ENCODE results near the gene FIGN.

Gene FIGN

DNA sequence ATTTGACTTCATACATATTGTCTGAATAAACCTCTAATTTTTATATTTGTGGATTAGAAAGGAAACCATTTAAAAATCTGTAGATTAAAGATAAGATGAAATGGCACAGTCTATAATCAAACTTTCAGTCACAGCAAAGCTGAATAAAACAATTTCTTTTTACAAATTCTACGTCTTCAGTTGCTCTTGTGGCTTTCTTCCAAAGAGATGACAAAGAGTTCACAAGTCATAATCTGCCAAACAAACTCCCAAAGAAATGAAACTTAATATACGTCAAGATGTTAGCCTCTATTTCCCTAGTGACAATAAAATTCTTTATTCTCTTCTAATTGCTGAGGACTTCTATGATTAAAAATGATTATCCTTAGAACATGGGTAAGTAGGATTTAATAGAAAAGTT, 66.3 kb downstream of the FIGN start:
- no peaks in the 10 kb centered on the region for H3K9me3 ChIP-seq (ENCODE audit: control insufficient read depth in 1 of 2, low read length in 2 of 2)
- H3K36me3 ChIP-seq (ENCODE audit: control insufficient read depth in 1 of 2, insufficient read depth in 2 of 2, low read length in 2 of 2), result no peaks in the 10 kb centered on the region
- H3K27ac ChIP-seq (ENCODE audit: low read depth, low read length), result no peak overlapping the region
- H3K4me3 ChIP-seq (ENCODE audit: low read depth in 1 of 2, low read length in 2 of 2), result no peak overlapping the region
- no peaks in the 10 kb centered on the region for H3K27me3 ChIP-seq (ENCODE audit: control insufficient read depth in 1 of 2, insufficient read depth in 2 of 2, low read length in 2 of 2)
- H3K9ac ChIP-seq (ENCODE audit: low read depth in 1 of 2, low read length in 2 of 2), result no peak overlapping the region
- no peaks in the 10 kb centered on the region for H3K4me1 ChIP-seq (ENCODE audit: control insufficient read depth in 1 of 2, insufficient read depth in 2 of 2, low read length in 2 of 2)

DNA sequence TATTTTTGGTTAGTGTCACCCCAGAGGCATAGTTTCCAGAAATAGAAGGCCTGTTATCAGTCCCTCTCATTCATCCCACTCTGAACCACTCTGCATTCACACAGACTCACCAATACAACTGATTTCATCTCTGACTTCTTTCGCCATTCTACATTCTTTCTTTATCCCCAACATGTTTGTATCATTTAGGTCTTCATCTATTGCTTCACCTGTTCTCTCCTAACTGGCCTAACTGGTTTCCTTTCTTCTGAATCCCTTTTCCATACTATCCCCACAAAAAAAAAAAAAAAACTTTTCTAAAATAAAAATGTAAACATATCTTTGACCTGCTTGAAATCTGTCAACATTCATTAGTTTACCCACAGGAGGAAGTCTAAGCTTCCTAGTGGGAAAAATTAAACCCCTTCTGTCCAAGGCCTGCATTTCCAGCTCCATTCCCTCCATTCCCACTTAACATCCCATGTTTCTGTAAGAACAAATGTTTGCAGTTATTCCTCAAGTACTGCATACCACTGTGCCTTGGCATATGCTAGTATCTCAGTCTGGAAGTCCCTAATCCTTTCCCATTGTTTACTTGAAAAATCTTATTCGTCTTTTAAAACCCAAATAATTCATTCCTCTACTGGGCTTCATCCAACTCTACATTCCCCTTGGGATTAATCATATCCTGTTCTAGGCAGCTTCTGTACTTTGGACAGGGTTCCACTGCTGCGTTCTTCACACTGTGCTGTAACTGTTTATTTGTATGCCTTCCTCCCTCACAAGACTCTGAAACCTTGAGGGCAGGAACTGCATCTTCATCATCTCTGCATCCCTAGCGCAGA, 68.5 kb downstream of the FIGN start:
- H3K27ac ChIP-seq (ENCODE audit: low read depth, low read length), result no peak overlapping the region
- no peaks in the 10 kb centered on the region for H3K9me3 ChIP-seq (ENCODE audit: control insufficient read depth in 1 of 2, low read length in 2 of 2)
- no peaks in the 10 kb centered on the region for H3K4me1 ChIP-seq (ENCODE audit: control insufficient read depth in 1 of 2, insufficient read depth in 2 of 2, low read length in 2 of 2)
- no peak overlapping the region for H3K9ac ChIP-seq (ENCODE audit: low read depth in 1 of 2, low read length in 2 of 2)
- no peaks in the 10 kb centered on the region for H3K27me3 ChIP-seq (ENCODE audit: control insufficient read depth in 1 of 2, insufficient read depth in 2 of 2, low read length in 2 of 2)
- no peaks in the 10 kb centered on the region for H3K36me3 ChIP-seq (ENCODE audit: control insufficient read depth in 1 of 2, insufficient read depth in 2 of 2, low read length in 2 of 2)
- no peak overlapping the region for H3K4me3 ChIP-seq (ENCODE audit: low read depth in 1 of 2, low read length in 2 of 2)

DNA sequence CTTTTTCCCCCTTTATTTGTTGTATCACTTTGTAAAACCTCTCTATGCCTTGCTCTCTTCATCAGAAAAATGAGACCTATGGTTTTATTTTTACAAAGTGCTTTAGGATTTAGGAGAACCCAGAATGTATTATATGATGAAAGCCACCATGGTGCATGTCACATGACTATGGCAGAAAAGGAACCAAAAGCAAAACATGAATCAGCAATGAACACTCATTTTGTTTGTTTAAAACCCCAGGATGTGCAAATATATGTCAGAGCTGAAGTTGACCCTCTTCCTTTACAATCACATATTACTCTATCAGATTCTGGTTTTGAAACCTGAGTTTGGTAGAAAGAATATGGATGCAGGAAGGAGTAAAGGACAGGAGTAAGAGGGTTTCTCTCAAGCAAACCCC, 70.0 kb downstream of the FIGN start:
- Histone ChIP-seq H3K36me3 (ENCODE audit: control insufficient read depth in 1 of 2, insufficient read depth in 2 of 2, low read length in 2 of 2) (no peaks in the 10 kb centered on the region), H3K27me3 (ENCODE audit: control insufficient read depth in 1 of 2, insufficient read depth in 2 of 2, low read length in 2 of 2) (no peaks in the 10 kb centered on the region), H3K9ac (ENCODE audit: low read depth in 1 of 2, low read length in 2 of 2) (no peak overlapping the region), H3K4me3 (ENCODE audit: low read depth in 1 of 2, low read length in 2 of 2) (no peak overlapping the region), H3K27ac (ENCODE audit: low read depth, low read length) (no peak overlapping the region), H3K4me1 (ENCODE audit: control insufficient read depth in 1 of 2, insufficient read depth in 2 of 2, low read length in 2 of 2) (no peaks in the 10 kb centered on the region), H3K9me3 (ENCODE audit: control insufficient read depth in 1 of 2, low read length in 2 of 2) (no peaks in the 10 kb centered on the region)

DNA sequence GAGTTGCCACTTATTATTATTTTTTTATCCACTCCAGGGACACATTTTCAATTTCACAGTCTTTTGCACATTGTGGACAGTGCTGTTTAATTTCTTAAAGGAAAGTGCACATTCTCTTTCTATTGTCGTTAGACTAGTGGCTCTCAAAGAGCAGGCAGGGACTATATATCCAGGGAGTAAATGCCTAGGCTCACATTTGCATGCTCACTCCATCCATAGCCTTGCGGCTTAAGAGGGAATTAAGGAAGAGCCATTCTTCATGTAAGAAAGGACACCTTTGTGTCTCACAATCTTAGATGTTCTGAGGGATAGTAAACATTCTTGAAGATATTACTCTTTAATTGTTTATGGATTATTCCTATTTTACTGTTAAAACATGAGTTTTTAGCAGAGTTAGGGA, 70.8 kb downstream of the FIGN start:
- no peaks in the 10 kb centered on the region for H3K9me3 ChIP-seq (ENCODE audit: control insufficient read depth in 1 of 2, low read length in 2 of 2)
- H3K4me3 ChIP-seq (ENCODE audit: low read depth in 1 of 2, low read length in 2 of 2), result no peak overlapping the region
- no peaks in the 10 kb centered on the region for H3K27me3 ChIP-seq (ENCODE audit: control insufficient read depth in 1 of 2, insufficient read depth in 2 of 2, low read length in 2 of 2)
- no peaks in the 10 kb centered on the region for H3K36me3 ChIP-seq (ENCODE audit: control insufficient read depth in 1 of 2, insufficient read depth in 2 of 2, low read length in 2 of 2)
- no peak overlapping the region for H3K27ac ChIP-seq (ENCODE audit: low read depth, low read length)
- H3K4me1 ChIP-seq (ENCODE audit: control insufficient read depth in 1 of 2, insufficient read depth in 2 of 2, low read length in 2 of 2), result no peaks in the 10 kb centered on the region
- H3K9ac ChIP-seq (ENCODE audit: low read depth in 1 of 2, low read length in 2 of 2), result no peak overlapping the region

DNA sequence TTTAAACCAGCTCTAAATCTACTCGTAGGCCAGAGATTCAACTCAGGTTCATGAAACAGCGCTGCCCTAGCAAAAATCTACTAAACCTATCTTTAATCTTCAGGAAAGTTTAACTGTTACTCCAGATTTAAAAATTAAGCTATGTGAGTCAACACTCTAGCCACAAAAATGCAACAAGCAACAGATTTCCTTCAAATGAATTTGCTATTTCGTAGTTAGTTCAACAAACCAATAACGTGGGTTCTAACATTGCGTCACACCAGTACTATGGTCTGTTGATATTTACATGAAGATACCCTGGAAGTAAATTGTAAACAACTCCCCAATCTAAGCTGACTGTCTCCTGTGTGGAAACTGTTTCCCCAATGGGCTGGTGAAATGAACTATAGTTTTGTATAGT, 71.2 kb downstream of the FIGN start:
- H3K9me3 ChIP-seq (ENCODE audit: control insufficient read depth in 1 of 2, low read length in 2 of 2), result no peaks in the 10 kb centered on the region
- no peaks in the 10 kb centered on the region for H3K4me1 ChIP-seq (ENCODE audit: control insufficient read depth in 1 of 2, insufficient read depth in 2 of 2, low read length in 2 of 2)
- H3K27ac ChIP-seq (ENCODE audit: low read depth, low read length), result no peak overlapping the region
- no peaks in the 10 kb centered on the region for H3K27me3 ChIP-seq (ENCODE audit: control insufficient read depth in 1 of 2, insufficient read depth in 2 of 2, low read length in 2 of 2)
- no peak overlapping the region for H3K4me3 ChIP-seq (ENCODE audit: low read depth in 1 of 2, low read length in 2 of 2)
- H3K36me3 ChIP-seq (ENCODE audit: control insufficient read depth in 1 of 2, insufficient read depth in 2 of 2, low read length in 2 of 2), result no peaks in the 10 kb centered on the region
- no peak overlapping the region for H3K9ac ChIP-seq (ENCODE audit: low read depth in 1 of 2, low read length in 2 of 2)

DNA sequence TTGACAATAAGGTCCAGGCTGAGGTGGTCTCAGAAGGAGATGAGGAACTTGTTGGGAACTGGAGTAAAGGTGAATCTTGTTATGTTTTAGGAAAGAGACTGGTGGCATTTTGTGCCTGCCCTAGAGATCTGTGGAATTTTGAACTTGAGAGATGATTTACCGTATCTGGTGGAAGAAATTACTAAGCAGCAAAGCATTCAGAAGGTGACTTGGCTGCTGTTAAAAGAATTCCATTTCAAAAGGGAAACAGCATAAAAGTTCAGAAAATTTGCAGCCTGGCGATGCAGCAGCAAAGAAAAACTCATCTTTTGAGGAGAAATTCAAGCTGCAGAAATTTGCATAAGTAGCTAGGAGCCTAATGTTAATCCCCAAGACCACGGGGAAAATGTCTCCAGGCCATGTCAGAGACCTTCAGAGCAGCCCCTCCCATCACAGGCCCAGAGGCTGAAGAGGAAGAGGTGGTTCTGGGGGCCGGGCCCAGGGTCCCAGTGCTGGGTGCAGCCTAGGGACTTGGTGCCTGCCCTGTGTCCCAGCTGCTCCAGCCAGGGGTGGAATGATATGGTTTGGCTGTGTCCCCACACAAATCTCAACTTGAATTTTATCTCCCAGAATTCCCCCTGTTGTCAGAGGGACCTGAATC, 73.5 kb downstream of the FIGN start:
- Histone ChIP-seq H3K27me3 (ENCODE audit: control insufficient read depth in 1 of 2, insufficient read depth in 2 of 2, low read length in 2 of 2) (no peaks in the 10 kb centered on the region), H3K9ac (ENCODE audit: low read depth in 1 of 2, low read length in 2 of 2) (no peak overlapping the region), H3K4me1 (ENCODE audit: control insufficient read depth in 1 of 2, insufficient read depth in 2 of 2, low read length in 2 of 2) (no peaks in the 10 kb centered on the region), H3K27ac (ENCODE audit: low read depth, low read length) (no peak overlapping the region), H3K4me3 (ENCODE audit: low read depth in 1 of 2, low read length in 2 of 2) (no peak overlapping the region), H3K9me3 (ENCODE audit: control insufficient read depth in 1 of 2, low read length in 2 of 2) (no peaks in the 10 kb centered on the region), H3K36me3 (ENCODE audit: control insufficient read depth in 1 of 2, insufficient read depth in 2 of 2, low read length in 2 of 2) (no peaks in the 10 kb centered on the region)

DNA sequence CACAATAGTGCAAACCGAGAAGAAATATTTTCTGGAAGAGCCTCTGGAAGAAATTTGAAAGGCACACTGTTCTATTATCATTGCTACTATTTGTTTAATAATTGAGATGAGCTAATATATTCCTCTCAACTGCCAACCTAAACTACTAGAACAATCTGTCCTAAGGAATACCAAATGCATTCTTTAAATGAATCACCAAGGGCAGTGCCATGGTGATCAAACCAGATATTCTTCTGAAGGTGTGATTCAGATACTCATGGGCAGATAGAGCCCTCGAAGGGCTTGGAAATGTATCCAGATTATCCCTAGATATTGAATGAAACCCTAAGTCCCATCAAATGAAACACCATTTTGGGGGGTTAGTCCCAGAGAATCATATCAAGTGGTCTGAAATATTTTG, 76.6 kb downstream of the FIGN start:
- Histone ChIP-seq H3K4me1 (ENCODE audit: control insufficient read depth in 1 of 2, insufficient read depth in 2 of 2, low read length in 2 of 2) (no peaks in the 10 kb centered on the region), H3K36me3 (ENCODE audit: control insufficient read depth in 1 of 2, insufficient read depth in 2 of 2, low read length in 2 of 2) (no peaks in the 10 kb centered on the region), H3K4me3 (ENCODE audit: low read depth in 1 of 2, low read length in 2 of 2) (no peak overlapping the region), H3K9me3 (ENCODE audit: control insufficient read depth in 1 of 2, low read length in 2 of 2) (no peaks in the 10 kb centered on the region), H3K27ac (ENCODE audit: low read depth, low read length) (no peak overlapping the region), H3K9ac (ENCODE audit: low read depth in 1 of 2, low read length in 2 of 2) (no peak overlapping the region), H3K27me3 (ENCODE audit: control insufficient read depth in 1 of 2, insufficient read depth in 2 of 2, low read length in 2 of 2) (no peaks in the 10 kb centered on the region)

DNA sequence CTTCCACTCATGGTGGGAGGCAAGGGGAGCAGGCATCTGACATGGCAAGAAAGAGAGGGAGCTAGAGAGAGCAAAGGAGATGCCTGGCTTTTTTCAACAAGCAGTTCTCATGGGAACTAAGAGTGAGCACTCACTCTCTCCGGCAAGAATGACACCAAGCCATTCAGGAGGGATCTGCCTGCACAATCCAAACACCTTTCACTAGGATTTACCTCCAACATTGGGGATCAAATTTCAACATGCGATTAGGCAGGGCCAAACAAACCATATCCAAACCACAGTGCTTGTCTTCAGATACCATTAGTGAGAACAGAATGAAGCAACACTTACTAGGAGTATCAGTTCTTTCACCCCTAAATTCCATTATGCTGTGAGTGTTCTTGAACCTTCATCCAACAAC, 77.3 kb downstream of the FIGN start:
- no peak overlapping the region for H3K27ac ChIP-seq (ENCODE audit: low read depth, low read length)
- no peak overlapping the region for H3K9ac ChIP-seq (ENCODE audit: low read depth in 1 of 2, low read length in 2 of 2)
- no peaks in the 10 kb centered on the region for H3K27me3 ChIP-seq (ENCODE audit: control insufficient read depth in 1 of 2, insufficient read depth in 2 of 2, low read length in 2 of 2)
- H3K36me3 ChIP-seq (ENCODE audit: control insufficient read depth in 1 of 2, insufficient read depth in 2 of 2, low read length in 2 of 2), result no peaks in the 10 kb centered on the region
- no peak overlapping the region for H3K4me3 ChIP-seq (ENCODE audit: low read depth in 1 of 2, low read length in 2 of 2)
- H3K9me3 ChIP-seq (ENCODE audit: control insufficient read depth in 1 of 2, low read length in 2 of 2), result no peaks in the 10 kb centered on the region
- no peaks in the 10 kb centered on the region for H3K4me1 ChIP-seq (ENCODE audit: control insufficient read depth in 1 of 2, insufficient read depth in 2 of 2, low read length in 2 of 2)

DNA sequence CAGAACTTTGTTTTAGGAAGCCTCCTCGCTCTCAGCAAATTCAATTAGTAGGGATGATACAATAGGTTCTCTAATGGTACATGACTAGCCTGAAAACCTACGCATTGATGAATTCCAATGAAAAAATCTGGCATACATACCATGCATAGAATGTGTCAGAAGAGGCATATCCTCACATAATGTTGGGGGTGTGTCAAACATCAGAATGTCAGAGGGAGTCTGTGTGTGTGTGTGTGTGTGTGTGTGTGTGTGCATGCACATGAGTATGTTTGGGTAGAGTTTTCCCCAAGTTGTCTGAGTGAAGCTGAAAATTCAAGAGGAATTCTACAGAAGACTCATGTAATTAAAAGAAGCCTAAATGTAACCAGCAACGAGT, 78.5 kb downstream of the FIGN start:
- Histone ChIP-seq H3K9ac (ENCODE audit: low read depth in 1 of 2, low read length in 2 of 2) (no peak overlapping the region), H3K27ac (ENCODE audit: low read depth, low read length) (no peak overlapping the region), H3K36me3 (ENCODE audit: control insufficient read depth in 1 of 2, insufficient read depth in 2 of 2, low read length in 2 of 2) (no peaks in the 10 kb centered on the region), H3K27me3 (ENCODE audit: control insufficient read depth in 1 of 2, insufficient read depth in 2 of 2, low read length in 2 of 2) (no peaks in the 10 kb centered on the region), H3K9me3 (ENCODE audit: control insufficient read depth in 1 of 2, low read length in 2 of 2) (no peaks in the 10 kb centered on the region), H3K4me1 (ENCODE audit: control insufficient read depth in 1 of 2, insufficient read depth in 2 of 2, low read length in 2 of 2) (no peaks in the 10 kb centered on the region), H3K4me3 (ENCODE audit: low read depth in 1 of 2, low read length in 2 of 2) (no peak overlapping the region)

DNA sequence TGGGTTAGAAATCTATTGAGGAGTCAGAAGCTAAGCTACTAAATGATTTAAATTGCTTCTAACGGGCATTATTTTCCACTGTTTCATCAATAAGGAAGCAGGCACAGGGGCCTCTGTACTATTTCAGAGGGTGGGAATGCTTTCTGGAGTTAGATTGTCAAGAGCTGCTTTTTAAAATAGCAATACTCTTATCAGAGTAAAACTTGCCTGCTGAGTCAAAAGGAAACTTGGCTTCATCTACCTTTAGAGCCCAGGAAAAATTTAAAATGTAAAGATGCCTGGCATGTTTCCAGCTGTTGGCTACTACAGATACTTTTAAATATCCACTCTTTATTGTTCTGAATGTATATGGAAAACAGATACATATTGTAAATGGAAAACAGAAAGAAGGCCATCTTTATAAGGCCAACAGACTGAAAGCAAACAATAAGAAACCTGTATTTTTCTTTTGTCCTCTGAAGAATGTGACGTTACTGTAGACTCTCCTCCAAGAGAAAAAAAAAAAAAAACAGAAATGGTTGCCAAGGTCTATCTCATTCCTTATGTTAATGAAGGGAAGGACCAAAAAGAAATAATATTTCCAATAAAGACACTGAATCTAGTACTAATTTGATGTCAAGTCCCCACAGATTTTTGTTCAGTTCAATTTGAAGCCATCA, 79.1 kb downstream of the FIGN start:
- Histone ChIP-seq H3K27me3 (ENCODE audit: control insufficient read depth in 1 of 2, insufficient read depth in 2 of 2, low read length in 2 of 2) (no peaks in the 10 kb centered on the region), H3K4me3 (ENCODE audit: low read depth in 1 of 2, low read length in 2 of 2) (no peak overlapping the region), H3K27ac (ENCODE audit: low read depth, low read length) (no peak overlapping the region), H3K9me3 (ENCODE audit: control insufficient read depth in 1 of 2, low read length in 2 of 2) (no peaks in the 10 kb centered on the region), H3K9ac (ENCODE audit: low read depth in 1 of 2, low read length in 2 of 2) (no peak overlapping the region), H3K36me3 (ENCODE audit: control insufficient read depth in 1 of 2, insufficient read depth in 2 of 2, low read length in 2 of 2) (no peaks in the 10 kb centered on the region), H3K4me1 (ENCODE audit: control insufficient read depth in 1 of 2, insufficient read depth in 2 of 2, low read length in 2 of 2) (no peaks in the 10 kb centered on the region)
